Measurements from ENCODE around the gene ORC2. TPM values are rescaled to one million over a fixed set of nuclear protein-coding genes. Genes with fewer than 3 reads are reported as not detected.

The ORC2 gene
- 15.6 and 16.2 TPM in 2 replicates for total RNA-seq

GRCh38 chr2:200963124-200963917 is at the start of gene ORC2:
Gene ORC2 (minus strand): TSS chr2:200963660. CDS start chr2:200958123, 5,537 bp downstream.

GRCh38 chr2:200888704-200889625 is 74.5 kb downstream of the ORC2 start, which contains the start of the genes NIF3L1 and PPIL3:
Gene NIF3L1 (plus strand): TSS chr2:200889371. CDS start chr2:200891944, 2,573 bp downstream.
Gene PPIL3 (minus strand): TSS chr2:200889077. CDS start chr2:200887615, 1,462 bp downstream.

GRCh38 chr2:200864176-200865034 is 99.1 kb downstream of the ORC2 start, which contains the start of gene CLK1:
Gene CLK1 (minus strand): TSS chr2:200864658. CDS start chr2:200861862, 2,796 bp downstream.

Small RNA genes within 50 kb of the gene (small RNA-seq; reads per million reads assigned to genes)
- gene RF00019 (not detected), gene RNU6-312P (not detected), gene RNU6-762P (not detected)

Other genes starting within 250 kb of the ORC2 start
- gene BZW1, start 151.8 kb downstream of the ORC2 start, total RNA-seq, result 200 and 287 TPM in 2 replicates
- gene CLK1, start 99.0 kb downstream of the ORC2 start, total RNA-seq, result 39.1 TPM in 2 replicates
- 19.0 and 40.2 TPM in 2 replicates for gene PPIL3, start 74.6 kb downstream of the ORC2 start, total RNA-seq
- gene NIF3L1, start 74.3 kb downstream of the ORC2 start, total RNA-seq, result 15.3 and 16.9 TPM in 2 replicates
- 10.9 and 15.9 TPM in 2 replicates for gene HYCC2, start 108.0 kb upstream of the ORC2 start, total RNA-seq
- 18.5 and 23.8 TPM in 2 replicates for gene NDUFB3, start 108.3 kb upstream of the ORC2 start, total RNA-seq
- gene CFLAR, start 152.5 kb upstream of the ORC2 start, total RNA-seq, result 135 and 157 TPM in 2 replicates
- 3.1 and 5.7 TPM in 2 replicates for gene CASP10, start 219.5 kb upstream of the ORC2 start, total RNA-seq

Data from hair follicle dermal papilla cell (primary cell).